NCI-H2196 (cell line): ENCODE results near the gene ABTB1.
"Not testable (repeated sequence)": the region's sequence is repeated elsewhere in the genome, so short reads cannot be mapped to it uniquely, and the experiment has no call there.

Source experiments
- DNase-seq: peaks from one replicate; lab custom pipeline; 2025; ENCODE audit not compliant: unreplicated experiment; lab: John Stamatoyannopoulos, UW

The ABTB1 gene

DNA sequence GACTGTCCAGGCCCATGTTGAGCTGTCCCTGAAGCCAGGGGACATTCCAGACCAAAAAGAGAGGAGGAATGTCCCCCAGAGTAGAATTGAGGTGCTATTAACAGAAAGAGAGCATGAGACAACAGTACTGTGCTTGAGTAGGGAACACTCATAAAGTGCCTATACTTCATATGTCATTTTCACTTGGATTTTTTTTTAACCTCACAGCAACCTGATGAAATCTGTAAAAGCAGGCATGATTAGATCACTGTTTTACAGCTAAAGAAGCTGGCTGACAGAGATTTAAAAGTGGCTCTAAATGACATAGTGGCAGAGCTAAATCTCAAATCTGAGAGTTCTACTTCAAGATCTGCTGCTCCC lies 24.9 kb upstream of the ABTB1 start:
- no peak for DNase-seq

DNA sequence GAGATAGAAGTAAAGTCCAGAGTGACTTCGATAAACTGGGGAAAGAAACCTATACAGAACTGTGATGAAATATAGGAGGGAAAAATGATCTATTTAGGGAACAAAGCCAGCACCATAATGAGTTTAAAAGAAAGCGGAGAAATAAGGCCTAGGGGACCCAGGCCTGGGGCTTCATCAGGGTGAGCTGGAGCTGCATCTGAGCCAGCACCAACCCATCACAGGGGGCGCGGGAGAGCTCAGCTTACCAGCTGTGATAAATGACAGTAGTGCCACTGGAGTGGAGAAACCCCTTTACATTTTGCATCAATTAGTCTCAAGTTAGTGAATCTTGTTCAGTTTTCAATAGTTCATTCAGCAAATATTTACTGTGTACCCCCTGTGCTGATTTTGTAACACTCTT lies 22.5 kb upstream of the ABTB1 start:
- DNase-seq = no peak

DNA sequence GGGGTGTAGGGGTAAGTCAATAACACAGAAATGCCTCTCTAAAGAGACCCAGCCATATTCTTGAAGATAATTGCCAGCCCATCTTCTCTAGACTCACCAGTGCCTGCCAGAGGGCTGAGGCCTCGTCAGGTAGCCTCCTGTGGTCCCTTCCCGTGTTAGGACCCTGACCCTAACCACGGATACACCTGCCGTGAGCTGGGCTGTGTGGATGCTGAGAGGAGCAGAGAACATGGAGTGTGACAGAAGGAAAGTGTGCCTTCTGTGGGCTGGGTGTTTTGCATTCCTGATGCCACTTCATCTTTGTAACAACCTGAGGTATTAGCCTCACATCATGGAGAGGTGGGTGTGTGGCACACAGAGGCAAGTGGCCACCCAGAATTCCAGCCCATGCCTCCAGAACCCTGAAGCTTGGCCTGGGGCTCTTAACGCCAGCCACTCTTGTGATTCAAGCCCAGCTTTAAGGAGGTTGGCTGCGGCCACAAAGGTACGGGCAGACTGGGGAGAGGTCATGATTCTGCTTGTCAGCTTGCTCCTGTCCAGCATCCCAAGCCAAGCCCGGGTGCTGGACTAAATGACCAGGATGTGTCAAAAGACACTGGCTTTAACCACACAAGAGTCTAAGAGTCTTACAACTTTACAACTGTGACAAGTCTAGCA lies 21.1 kb upstream of the ABTB1 start:
- DNase-seq = no peak

- DNase-seq = peak; percentile 76
These were observed 20.3 kb upstream of the ABTB1 start for GRCh38 chr3:127652246-127652995.

DNA sequence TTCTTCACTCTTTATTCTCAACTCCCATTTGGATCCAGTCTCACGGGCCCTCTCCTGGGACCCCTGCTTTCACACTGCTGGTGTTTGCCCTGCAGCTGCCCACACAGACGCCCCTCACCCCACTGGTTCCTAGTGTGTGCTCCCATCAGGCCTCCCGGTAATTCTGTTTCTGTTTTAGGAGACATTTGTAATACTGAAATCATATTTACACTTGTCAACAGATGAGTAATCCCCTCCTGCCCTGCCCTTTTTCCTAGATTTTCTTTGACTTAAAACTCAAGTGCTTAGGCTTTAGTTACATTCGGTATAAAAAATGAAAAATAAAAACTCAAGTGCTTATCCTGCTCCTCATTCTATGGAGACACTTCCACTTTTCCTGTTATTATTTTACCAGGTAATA lies 18.4 kb upstream of the ABTB1 start:
- DNase-seq = no peak

GRCh38 chr3:127654993-127655392 lies 17.8 kb upstream of the ABTB1 start:
- DNase-seq = not testable (repeated sequence)

DNA sequence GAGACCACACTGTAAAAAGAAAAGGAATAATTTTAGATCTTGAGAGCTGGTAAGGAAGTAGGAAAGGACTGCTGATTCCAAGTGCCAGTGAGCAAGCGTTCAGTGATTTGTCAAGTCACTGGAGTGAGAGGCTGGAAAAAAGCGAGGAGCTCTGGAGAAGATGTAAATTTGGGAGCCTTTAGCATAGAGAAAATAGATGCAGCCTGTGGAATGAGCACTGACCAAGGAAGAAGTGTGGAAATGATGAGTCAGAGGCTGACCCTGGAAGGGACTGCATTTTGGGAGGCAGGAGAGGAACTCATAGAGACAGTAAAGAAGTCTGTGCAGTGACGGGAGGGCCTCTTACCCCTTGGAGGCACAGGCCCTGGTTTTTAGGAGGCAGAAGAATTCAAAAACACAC lies 17.1 kb upstream of the ABTB1 start:
- no peak for DNase-seq

DNA sequence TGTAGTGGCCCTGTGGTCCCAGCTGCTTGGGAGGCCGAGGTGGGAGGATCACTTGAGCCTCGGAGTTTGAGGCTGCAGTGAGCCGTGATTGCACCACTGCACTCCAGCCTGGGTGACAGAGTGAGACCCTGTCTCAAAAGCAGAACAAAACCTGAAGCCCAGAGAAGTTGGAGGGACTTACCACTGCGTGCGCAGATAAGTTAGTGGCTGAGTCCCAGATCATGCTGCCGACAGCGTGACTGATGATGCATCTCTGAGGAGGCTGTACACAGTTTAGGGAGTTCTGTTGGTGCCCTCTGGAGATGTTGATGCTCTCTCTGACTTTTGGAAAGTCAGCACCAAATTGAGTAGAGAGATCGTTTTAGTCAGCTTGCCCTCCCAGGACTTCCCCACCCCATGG lies 15.8 kb upstream of the ABTB1 start:
- DNase-seq = no peak

DNA sequence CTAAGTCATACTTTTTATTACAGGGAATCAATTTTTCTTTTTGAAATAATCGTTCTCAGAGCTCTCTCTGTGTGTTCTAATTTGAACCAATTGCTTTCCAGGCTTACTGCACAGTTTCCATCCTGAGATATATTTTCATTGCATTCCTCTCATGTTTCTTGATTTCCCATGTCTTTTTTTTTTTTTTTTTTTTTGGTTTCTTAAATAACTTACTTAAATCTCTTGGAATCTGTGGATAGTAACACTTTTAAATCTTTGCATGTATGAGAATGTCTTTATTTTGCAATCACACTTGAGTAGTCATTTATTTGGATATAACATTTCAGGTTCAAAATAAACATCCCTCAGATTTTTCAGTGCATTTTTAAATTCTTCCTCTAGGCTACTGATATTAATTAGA lies 14.5 kb upstream of the ABTB1 start:
- DNase-seq = no peak

- DNase-seq = no peak
These were observed 12.0 kb upstream of the ABTB1 start for GRCh38 chr3:127660621-127661251.

GRCh38 chr3:127661600-127661999 lies 11.2 kb upstream of the ABTB1 start:
- no peak for DNase-seq

DNA sequence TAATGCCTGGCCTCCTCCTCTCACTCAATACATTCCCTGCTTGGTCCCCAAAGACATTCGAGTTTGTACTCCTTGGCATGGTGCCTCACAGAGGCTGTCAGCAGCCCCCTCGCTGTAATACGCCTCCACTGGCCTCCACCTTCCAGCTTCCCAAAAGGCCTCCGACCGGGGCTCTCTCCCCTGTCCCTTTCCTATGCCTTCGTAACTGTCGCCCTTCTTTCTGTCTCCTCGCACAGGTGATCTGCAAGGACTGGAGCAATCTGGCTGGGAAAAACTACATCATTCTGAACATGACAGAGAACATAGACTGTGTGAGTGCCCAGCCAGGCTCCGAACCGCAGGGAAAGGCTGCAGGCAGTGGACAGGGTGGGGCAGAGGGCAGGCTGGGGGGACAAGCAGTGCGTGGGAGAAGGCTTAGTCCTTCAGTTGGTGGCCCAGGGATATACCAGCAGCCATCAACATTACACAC lies 10.7 kb upstream of the ABTB1 start:
- DNase-seq = no peak

DNA sequence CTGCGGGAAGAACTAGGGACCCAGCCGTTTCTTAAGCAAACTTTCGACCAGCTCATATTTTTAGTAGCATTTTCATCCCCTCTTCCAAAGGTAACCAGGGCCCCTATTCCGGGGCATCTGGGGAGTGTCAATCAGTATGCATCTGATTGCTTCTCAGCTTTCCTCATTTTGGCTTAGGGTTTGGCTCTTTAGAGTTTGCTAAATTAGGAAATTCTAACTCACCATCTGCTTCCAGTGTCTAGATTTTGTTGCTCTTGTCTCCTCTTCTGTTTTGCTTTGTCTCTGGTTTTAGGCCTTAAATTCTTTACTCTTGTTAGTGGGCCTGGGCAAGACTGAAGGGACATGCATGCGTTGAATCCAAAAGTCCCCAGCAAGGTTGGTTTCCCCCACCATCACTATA lies 9.6 kb upstream of the ABTB1 start:
- DNase-seq = no peak

GRCh38 chr3:127665165-127665564 lies 7.6 kb upstream of the ABTB1 start:
- no peak for DNase-seq

DNA sequence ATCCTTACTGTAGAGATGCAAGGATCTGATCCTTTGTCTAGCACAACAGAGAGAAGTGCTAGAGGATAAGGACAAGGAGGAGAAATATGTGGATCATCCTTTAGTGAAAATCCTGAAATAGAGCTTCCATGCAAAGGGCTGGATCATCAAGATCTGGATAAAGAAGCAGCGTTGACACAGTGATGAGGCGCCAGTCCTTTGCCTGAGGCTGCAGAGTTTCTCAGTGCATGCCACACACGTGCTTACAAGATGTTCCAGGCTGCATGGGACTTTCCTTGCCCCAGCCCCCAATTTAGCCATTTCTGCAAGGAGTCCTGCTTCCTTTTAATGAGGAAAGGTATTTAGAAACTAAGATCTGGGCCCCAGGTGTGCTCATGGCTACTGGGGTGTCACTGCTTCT lies 7.2 kb upstream of the ABTB1 start:
- no peak for DNase-seq

- DNase-seq = no peak
These were observed 6.1 kb upstream of the ABTB1 start for GRCh38 chr3:127666676-127667075.

DNA sequence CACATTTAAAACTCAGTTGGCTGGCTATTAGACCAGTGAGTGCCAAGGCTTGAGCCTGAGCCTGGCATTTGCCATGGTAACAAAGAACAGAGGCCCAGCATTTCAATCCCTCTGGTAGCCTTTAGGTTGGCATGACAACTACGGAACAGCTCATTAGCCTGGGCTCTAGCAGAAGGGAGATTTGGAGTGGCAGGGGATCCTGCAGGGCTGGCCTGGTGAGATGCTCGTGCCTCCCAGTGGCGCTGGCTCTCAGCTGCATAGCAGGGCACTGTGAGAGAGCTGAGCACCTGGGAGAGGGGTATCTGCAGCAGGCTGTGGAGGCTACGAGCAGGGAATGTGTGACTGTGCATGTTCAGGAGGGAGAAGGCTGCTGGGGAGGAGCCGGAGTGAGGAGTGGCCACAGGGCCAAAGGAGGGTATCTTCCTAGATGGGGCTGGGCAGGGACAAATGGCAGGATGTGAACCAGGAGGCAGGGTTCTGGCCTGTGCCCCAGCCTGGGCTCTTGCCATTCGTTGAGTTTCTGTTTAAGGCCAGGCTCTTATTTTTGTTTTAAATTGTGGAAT lies 5.6 kb upstream of the ABTB1 start:
- no peak for DNase-seq

DNA sequence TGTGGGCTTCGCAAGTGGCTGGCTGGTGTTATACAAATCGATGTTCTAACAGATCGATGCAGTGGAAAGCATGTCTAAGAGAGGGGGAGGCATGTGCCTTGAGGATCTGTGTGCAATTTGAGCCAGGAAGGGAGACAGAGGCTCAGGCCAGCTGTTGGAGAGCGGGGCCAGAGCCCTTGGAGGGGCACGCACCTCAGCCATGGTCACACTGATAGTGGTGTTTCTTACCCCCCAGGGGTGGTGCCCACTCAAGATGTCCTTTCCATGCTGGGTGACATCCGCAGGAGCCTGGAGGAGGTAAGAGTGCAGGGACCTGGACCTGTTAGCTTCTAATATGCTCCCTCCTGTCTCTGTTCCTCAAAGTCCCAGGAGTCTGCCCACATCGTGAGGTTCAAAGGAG lies 3.8 kb upstream of the ABTB1 start:
- DNase-seq = no peak

GRCh38 chr3:127669541-127670228 lies 3.1 kb upstream of the ABTB1 start:
- no peak for DNase-seq

DNA sequence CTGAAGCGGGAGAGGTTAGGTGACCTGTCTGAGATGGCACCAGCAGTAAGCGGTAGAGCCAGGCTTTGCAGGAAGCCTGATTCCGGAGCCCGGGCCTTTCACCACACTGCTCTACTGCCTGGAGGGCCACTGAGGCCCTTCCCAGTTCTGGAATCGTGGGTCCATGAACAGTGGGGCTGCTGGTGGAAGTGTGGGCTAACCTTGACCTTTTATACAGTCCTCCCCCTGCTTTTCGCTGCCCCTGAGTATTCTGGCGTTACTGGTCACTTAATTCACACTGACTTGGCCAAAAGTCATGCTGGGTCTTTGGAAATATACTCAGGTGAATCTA lies 2.6 kb upstream of the ABTB1 start:
- DNase-seq = no peak

- no peak for DNase-seq
These were observed 1.8 kb upstream of the ABTB1 start for GRCh38 chr3:127670761-127671522.
